Spleen (tissue), 11 donors: ENCODE data around the gene NUB1. TPM values are rescaled to one million over a fixed set of nuclear protein-coding genes. Genes with fewer than 3 reads are reported as not detected.

Experiments
- DNase-seq: peaks from one replicate; pipeline ENCODE4 v3.0.0-alpha.2; 2020
- H3K27ac ChIP-seq, 8 donors: fragments of 200-600 bp; sonication (generic) in 7 of 8; 1 replicate in 4 of 8; 2 replicates in 4 of 8; pipeline versions ENCODE4 v1.5.0 to v1.8.0; 2016 to 2021; ENCODE audit warnings: inconsistent platforms in 4 of 8, mild to moderate bottlenecking in 4 of 8, moderate library complexity in 1 of 8
- H3K27me3 ChIP-seq, 7 donors: fragments of 200-600 bp; sonication (generic) in 6 of 7; replicated peaks in 1 of 7; 1 replicate in 4 of 7; 2 replicates in 3 of 7; pipeline versions ENCODE4 v1.5.0 to v1.8.0; 2016 to 2021; ENCODE audit warnings: inconsistent platforms in 3 of 7, mild to moderate bottlenecking in 1 of 7
- H3K36me3 ChIP-seq, 6 donors: fragments of 200-600 bp; sonication (generic) in 5 of 6; 1 replicate in 4 of 6; 2 replicates in 2 of 6; pipeline versions ENCODE4 v1.5.0 to v1.8.0; 2016 to 2021; ENCODE audit warnings: inconsistent platforms in 2 of 6
- H3K4me1 ChIP-seq, 6 donors: fragments of 200-600 bp; sonication (generic) in 5 of 6; 1 replicate in 3 of 6; 2 replicates in 3 of 6; pipeline versions ENCODE4 v1.5.0 to v1.8.0; 2016 to 2021; ENCODE audit warnings: inconsistent platforms in 3 of 6
- H3K4me3 ChIP-seq, 8 donors: fragments of 200-600 bp; sonication (generic) in 7 of 8; 1 replicate in 4 of 8; 2 replicates in 4 of 8; pipeline versions ENCODE4 v1.5.0 to v1.8.0; 2016 to 2021; ENCODE audit warnings: inconsistent platforms in 4 of 8, mild to moderate bottlenecking in 4 of 8, moderate library complexity in 2 of 8
- H3K9me3 ChIP-seq, 8 donors: fragments of 200-600 bp; sonication (generic) in 7 of 8; 1 replicate in 4 of 8; 2 replicates in 4 of 8; pipeline versions ENCODE4 v1.5.0 to v1.8.0; 2016 to 2021; ENCODE audit warnings: inconsistent platforms in 4 of 8
- CTCF ChIP-seq, 11 experiments: fragments of 200-600 bp in 7 of 11; fragments of 450-650 bp in 4 of 11; sonication (generic) in 4 of 11; IDR thresholded peaks in 8 of 11; conservative IDR thresholded peaks in 3 of 11; 1 replicate in 7 of 11; 2 replicates in 4 of 11; pipeline versions ENCODE4 v1.4.0 to v1.8.0; 2016 to 2021; ENCODE audit warnings: antibody characterized with exemption in 11 of 11, inconsistent platforms in 4 of 11, mild to moderate bottlenecking in 1 of 11
- POLR2A ChIP-seq, 3 donors: fragments of 450-650 bp; IDR thresholded peaks; one replicate each; pipeline ENCODE4 v1.5.1; 2017; ENCODE audit warnings: antibody characterized with exemption in 3 of 3, mild to moderate bottlenecking in 1 of 3
- POLR2AphosphoS5 ChIP-seq, 3 donors: sonication (generic); formaldehyde crosslinking; IDR thresholded peaks; one replicate each; pipeline ENCODE4 v1.5.1; 2017; ENCODE audit warnings: antibody characterized with exemption in 3 of 3
- WGBS, 5 donors: extraction: QIAGEN DNeasy Blood & Tissue Kit in 3 of 5; methylation state at CpG; one replicate each; pipeline versions ENCODE4 v1.1.5 to v1.1.7; 2013 to 2018; 5-methylcytosine and 5-hydroxymethylcytosine counted together
- intact Hi-C: fragments of 100-400 bp; cut with DNase I; formaldehyde crosslinking; loops from one replicate; pipeline ENCODE4 v1.15.0; 2023; ENCODE audit warnings: low total_unique reads
- polyA plus RNA-seq, 3 donors: library from polyadenylated mRNA; stranded (reverse); fragments of 200-250 nt; gene quantifications; one replicate each; pipeline ENCODE4 v1.2.1, GENCODE V29; 2013
- total RNA-seq, 7 donors: library from RNA; depleted of rRNA in 3 of 7; stranded (reverse); fragments of >200 nt in 3 of 7; fragmentation: NEBNext Ultra II Directional in 4 of 7; extraction: Animal tissue kit (Norgen Biotek cat#: 25700) in 4 of 7; gene quantifications; one replicate each; pipeline versions ENCODE4 v1.1.0 to v1.2.1, GENCODE V29; 2016 to 2021
- donor health status: healthy with polysubstance abuse.
- donor health status: DM: no; HTN: no; CAD: no; lungs with moderate emphysema.
- donor health status: DM: no; HTN: no; CAD: no.
- donor health status: Bipolar disorder and iron deficiency.
- donor health status: healthy.
- donor health status: DM: no; HTN: no; CAD: no.
- donor health status: DM: yes; HTN: yes; CAD: no.

Gene NUB1
- total and polyA plus RNA-seq, 10 donors: 25.2 to 80.9 (median 64.5) TPM

GRCh38 chr7:151312831-151313809 is 28.5 kb upstream of the NUB1 start:
- H3K27ac ChIP-seq: peak overlapping the region in 1 of 8 donors; percentile 24
- H3K9me3 ChIP-seq: peaks cover 0 to 11% (median 8%) of the 10 kb centered on the region in 8 donors
- H3K4me1 ChIP-seq: peaks cover 0 to 25% (median 12%) of the 10 kb centered on the region in 6 donors
- no peaks in the 10 kb centered on the region for H3K36me3 ChIP-seq
- DNase-seq: no peak
- no peak overlapping the region for H3K4me3 ChIP-seq
- WGBS, 5 donors: 71 to 83% (median 76%) methylated on average over 8 of the region's 8 CpGs
- TF ChIP-seq POLR2A (IDR thresholded peaks at IDR 0.05): no peak
- no peak for TF ChIP-seq POLR2AphosphoS5 (IDR thresholded peaks at IDR 0.05)
- TF ChIP-seq CTCF (IDR thresholded peaks at IDR 0.05 in 8 of 11, conservative IDR thresholded peaks at IDR 0.05 in 3 of 11): no peak
- H3K27me3 ChIP-seq: peaks cover 0 to 9% (median 0%) of the 10 kb centered on the region in 7 donors
- intact Hi-C loops: no loop called here

- no peak for DNase-seq
- intact Hi-C loops: no loop called here
- H3K4me1 ChIP-seq: peaks cover 0 to 19% (median 10%) of the 10 kb centered on the region in 6 donors
- H3K9me3 ChIP-seq: peaks cover 0 to 18% (median 14%) of the 10 kb centered on the region in 8 donors
- H3K27me3 ChIP-seq: peaks cover 0 to 7% (median 0%) of the 10 kb centered on the region in 7 donors
- 38 to 65% (median 57%) methylated on average over 10 of the region's 10 CpGs for whole genome bisulfite sequencing, 5 donors
- peak overlapping the region in 2 of 8 donors; percentile 24 to 40 for H3K27ac ChIP-seq
- no peaks in the 10 kb centered on the region for H3K36me3 ChIP-seq
- TF ChIP-seq POLR2AphosphoS5 (IDR thresholded peaks at IDR 0.05) (no peak), POLR2A (IDR thresholded peaks at IDR 0.05) (no peak)
- H3K4me3 ChIP-seq: no peak overlapping the region
Measured at GRCh38 chr7:151313857-151314256, 27.8 kb upstream of the NUB1 start.

GRCh38 chr7:151314401-151314800 is 27.2 kb upstream of the NUB1 start:
- Histone ChIP-seq H3K4me1 (peaks cover 0 to 19% (median 9%) of the 10 kb centered on the region in 6 donors), H3K9me3 (peaks cover 0 to 23% (median 19%) of the 10 kb centered on the region in 8 donors), H3K4me3 (no peak overlapping the region), H3K36me3 (no peaks in the 10 kb centered on the region), H3K27ac (peak overlapping the region in 2 of 8 donors; percentile 24 to 40), H3K27me3 (peaks cover 0 to 1% (median 0%) of the 10 kb centered on the region in 7 donors)
- no peak for DNase-seq
- intact Hi-C loops: no loop called here
- WGBS, 5 donors: 39 to 53% (median 43%) methylated on average over 6 of the region's 6 CpGs
- TF ChIP-seq POLR2AphosphoS5 (IDR thresholded peaks at IDR 0.05): no peak
- no peak for TF ChIP-seq POLR2A (IDR thresholded peaks at IDR 0.05)
- TF ChIP-seq CTCF (IDR thresholded peaks at IDR 0.05 in 8 of 11, conservative IDR thresholded peaks at IDR 0.05 in 3 of 11): no peak

GRCh38 chr7:151315038-151315655 is 26.5 kb upstream of the NUB1 start:
- no peaks in the 10 kb centered on the region for H3K36me3 ChIP-seq
- H3K4me3 ChIP-seq: no peak overlapping the region
- DNase-seq: no peak
- WGBS, 5 donors: 22 to 25% (median 22%) methylated on average over 13 of the region's 13 CpGs
- no peaks in the 10 kb centered on the region for H3K27me3 ChIP-seq
- peaks cover 0 to 19% (median 9%) of the 10 kb centered on the region in 6 donors for H3K4me1 ChIP-seq
- peaks cover 0 to 31% (median 27%) of the 10 kb centered on the region in 8 donors for H3K9me3 ChIP-seq
- intact Hi-C loops: loop anchor here (5.0 kb wide), 2 partner anchors 37 to 132 kb away; no protein-coding TSS in a partner anchor
- TF ChIP-seq POLR2A (IDR thresholded peaks at IDR 0.05) (no peak), POLR2AphosphoS5 (IDR thresholded peaks at IDR 0.05) (peak in 1 of 3 donors; percentile 21), CTCF (IDR thresholded peaks at IDR 0.05 in 8 of 11, conservative IDR thresholded peaks at IDR 0.05 in 3 of 11) (peak; percentile 67 to 89 (median 79))
- no peak overlapping the region for H3K27ac ChIP-seq
